IMR-90 (cell line): ENCODE measurements around the gene UXS1. TPM values are rescaled to one million over a fixed set of nuclear protein-coding genes. Genes with fewer than 3 reads are reported as not detected.

ENCODE experiments used
- ATAC-seq: fragments of 200-7000 bp; cut with Tn5 transposase; 2 replicates; pipeline ENCODE4 v1.9.1; 2020; ENCODE audit warnings: low read depth, mild to moderate bottlenecking, moderate library complexity
- BruUV-seq: library from RNA; stranded (reverse); fragments of 400-500 nt; replicated peaks from 2 replicates; lab custom pipeline; 2021; lab: Mats Ljungman, UMichigan
- CTCF ChIA-PET: fragments of 300-600 bp; formaldehyde crosslinking; extraction: SDS; loops from one replicate; lab custom pipeline; 2021; ENCODE audit warnings: antibody characterized with exemption; lab: Yijun Ruan, JAX
- POLR2A ChIA-PET: fragments of 300-600 bp; sonication (Branson Sonifier 250); formaldehyde crosslinking; loops from one replicate; lab custom pipeline; 2022; ENCODE audit warnings: antibody characterized with exemption; ENCODE audit not compliant: unreplicated experiment; lab: Charles Lee
- DNase-seq: peaks from one replicate; pipeline ENCODE4 v3.0.0; 2013
- H2AFZ ChIP-seq: replicated peaks from 2 replicates; pipeline ENCODE3; 2013; ENCODE audit warnings: low read length, mild to moderate bottlenecking; ENCODE audit not compliant: poor library complexity
- H2AK5ac ChIP-seq: 2 replicates; pipeline ENCODE4 v1.6.1; 2013; ENCODE audit warnings: low read depth, low read length, inconsistent platforms
- H2AK9ac ChIP-seq: replicated peaks from 2 replicates; pipeline ENCODE3; 2013; ENCODE audit warnings: mild to moderate bottlenecking, low read depth, low read length, moderate library complexity; ENCODE audit not compliant: poor library complexity
- H2BK120ac ChIP-seq: 2 replicates; pipeline ENCODE4 v1.6.1; 2013; ENCODE audit warnings: low read depth, low read length, inconsistent platforms
- H2BK15ac ChIP-seq: 3 replicates; pipeline ENCODE4 v1.6.1; 2013; ENCODE audit warnings: low read depth, low read length, inconsistent platforms
- H2BK20ac ChIP-seq: 2 replicates; pipeline ENCODE4 v1.6.1; 2013; ENCODE audit warnings: low read depth, mild to moderate bottlenecking, inconsistent platforms, low read length, moderate library complexity
- H2BK5ac ChIP-seq: 2 replicates; pipeline ENCODE4 v1.6.1; 2013; ENCODE audit warnings: mild to moderate bottlenecking, low read depth, low read length, inconsistent platforms; ENCODE audit not compliant: poor library complexity, severe bottlenecking
- H3K14ac ChIP-seq: replicated peaks from 2 replicates; pipeline ENCODE4 v1.6.1; 2013; ENCODE audit warnings: low read depth, low read length, inconsistent platforms
- H3K18ac ChIP-seq: 2 replicates; pipeline ENCODE4 v1.6.1; 2013; ENCODE audit warnings: low read depth, low read length, control low read depth
- H3K23ac ChIP-seq: 2 replicates; pipeline ENCODE4 v1.6.1; 2013; ENCODE audit warnings: low read depth, low read length, inconsistent platforms
- H3K27ac ChIP-seq: 2 replicates; pipeline ENCODE4 v1.5.1; 2013; ENCODE audit warnings: mild to moderate bottlenecking, control low read depth, low read length; ENCODE audit not compliant: insufficient read depth
- H3K27me3 ChIP-seq: 2 replicates; pipeline ENCODE4 v1.6.1; 2013; ENCODE audit warnings: low read length; ENCODE audit not compliant: control insufficient read depth, insufficient read depth
- H3K36me3 ChIP-seq: 2 replicates; pipeline ENCODE4 v1.6.1; 2013; ENCODE audit warnings: low read length, mixed read lengths; ENCODE audit not compliant: control insufficient read depth, insufficient read depth
- H3K4ac ChIP-seq: 2 replicates; pipeline ENCODE4 v1.6.1; 2013; ENCODE audit warnings: low read depth, low read length, inconsistent platforms
- H3K4me1 ChIP-seq: 2 replicates; pipeline ENCODE4 v1.6.1; 2013; ENCODE audit warnings: low read length, mixed read lengths; ENCODE audit not compliant: control insufficient read depth, insufficient read depth
- H3K4me2 ChIP-seq: 2 replicates; pipeline ENCODE4 v1.6.1; 2013; ENCODE audit warnings: low read depth, mild to moderate bottlenecking, control low read depth, low read length, moderate library complexity
- H3K4me3 ChIP-seq: 2 replicates; pipeline ENCODE4 v1.5.1; 2013; ENCODE audit warnings: low read depth, mild to moderate bottlenecking, control low read depth, low read length, moderate library complexity; ENCODE audit not compliant: insufficient read depth
- H3K56ac ChIP-seq: 2 replicates; pipeline ENCODE4 v1.6.1; 2013; ENCODE audit warnings: low read length, inconsistent platforms; ENCODE audit not compliant: insufficient read depth; ENCODE audit errors: extremely low read depth
- H3K79me1 ChIP-seq, 2 experiments: 2 replicates each; pipeline ENCODE4 v1.6.1; 2013; ENCODE audit warnings: low read length in 2 of 2, inconsistent platforms in 1 of 2, low read depth in 1 of 2
- H3K9ac ChIP-seq: 2 replicates; pipeline ENCODE4 v1.6.1; 2013; ENCODE audit warnings: low read depth, low read length, control low read depth
- H3K9me1 ChIP-seq: 2 replicates; pipeline ENCODE4 v1.6.1; 2013; ENCODE audit warnings: low read length, inconsistent platforms; ENCODE audit not compliant: insufficient read depth
- H3K9me3 ChIP-seq: 2 replicates; pipeline ENCODE4 v1.6.1; 2013; ENCODE audit warnings: low read length; ENCODE audit not compliant: control insufficient read depth, insufficient read depth
- H4K20me1 ChIP-seq: 2 replicates; pipeline ENCODE4 v1.6.1; 2013; ENCODE audit warnings: low read length, inconsistent platforms; ENCODE audit not compliant: insufficient read depth
- H4K5ac ChIP-seq: 2 replicates; pipeline ENCODE4 v1.6.1; 2013; ENCODE audit warnings: mild to moderate bottlenecking, low read depth, low read length, control low read depth
- H4K8ac ChIP-seq, 2 experiments: 2 replicates each; pipeline ENCODE4 v1.6.1; 2013; ENCODE audit warnings: low read depth in 2 of 2, low read length in 2 of 2, control low read depth in 1 of 2, inconsistent platforms in 1 of 2
- H4K91ac ChIP-seq: 2 replicates; pipeline ENCODE4 v1.6.1; 2013; ENCODE audit warnings: low read depth, low read length, inconsistent platforms; ENCODE audit not compliant: insufficient read depth
- BHLHE40 ChIP-seq: fragments of 150-350 bp; IDR thresholded peaks from 2 replicates; pipeline ENCODE4 v1.6.1; 2016; ENCODE audit warnings: mild to moderate bottlenecking, low read depth, low read length
- CEBPB ChIP-seq: IDR thresholded peaks from 2 replicates; pipeline ENCODE4 v1.6.1; 2012; ENCODE audit warnings: low read depth, low read length, improper control_type of control experiment
- CHD1 ChIP-seq: IDR thresholded peaks from 2 replicates; pipeline ENCODE4 v1.6.1; 2012; ENCODE audit warnings: low read depth, low read length, improper control_type of control experiment
- ELK1 ChIP-seq: fragments of 150-350 bp; IDR thresholded peaks from 2 replicates; pipeline ENCODE4 v1.6.1; 2016; ENCODE audit warnings: low read depth, mild to moderate bottlenecking, low read length, moderate library complexity, borderline replicate concordance
- FOS ChIP-seq: fragments of 150-350 bp; IDR thresholded peaks from 2 replicates; pipeline ENCODE4 v1.6.1; 2016; ENCODE audit warnings: low read depth, low read length
- MAFK ChIP-seq: IDR thresholded peaks from 2 replicates; pipeline ENCODE4 v1.6.1; 2012; ENCODE audit warnings: low read depth, low read length, improper control_type of control experiment
- MAZ ChIP-seq: IDR thresholded peaks from 2 replicates; pipeline ENCODE4 v1.6.1; 2012; ENCODE audit warnings: low read depth, mild to moderate bottlenecking, low read length, improper control_type of control experiment, moderate library complexity, borderline replicate concordance
- MXI1 ChIP-seq: IDR thresholded peaks from 2 replicates; pipeline ENCODE4 v1.6.1; 2012; ENCODE audit warnings: low read depth, mild to moderate bottlenecking, low read length, moderate library complexity, borderline replicate concordance
- NFE2L2 ChIP-seq: fragments of 150-350 bp; IDR thresholded peaks from 2 replicates; pipeline ENCODE4 v1.6.1; 2016; ENCODE audit warnings: low read depth, mild to moderate bottlenecking, low read length
- POLR2A ChIP-seq: IDR thresholded peaks from 2 replicates; pipeline ENCODE4 v1.6.1; 2012; ENCODE audit warnings: mild to moderate bottlenecking, low read depth, low read length
- RAD21 ChIP-seq: IDR thresholded peaks from 2 replicates; pipeline ENCODE4 v1.6.1; 2012; ENCODE audit warnings: low read length, improper control_type of control experiment
- RCOR1 ChIP-seq: IDR thresholded peaks from 2 replicates; pipeline ENCODE4 v1.6.1; 2012; ENCODE audit warnings: mild to moderate bottlenecking, low read length, improper control_type of control experiment; ENCODE audit not compliant: insufficient replicate concordance
- RFX5 ChIP-seq: IDR thresholded peaks from 2 replicates; pipeline ENCODE4 v1.8.0; 2012; ENCODE audit warnings: low read depth, mild to moderate bottlenecking, low read length, moderate library complexity
- SMC3 ChIP-seq: fragments of 150-350 bp; IDR thresholded peaks from 2 replicates; pipeline ENCODE4 v1.6.1; 2016; ENCODE audit warnings: low read depth, mild to moderate bottlenecking, antibody characterized with exemption, low read length, moderate library complexity
- WGBS, 2 experiments: methylation state at CpG; one replicate each; pipeline versions ENCODE4 v1.1.5 to v1.1.7; 2013; ENCODE audit warnings: missing lambda C conversion rate in 2 of 2; ENCODE audit not compliant: insufficient read length in 1 of 2; ENCODE audit errors: extremely low coverage in 2 of 2; 5-methylcytosine and 5-hydroxymethylcytosine counted together
- dilution Hi-C: fragments of 300-500 bp; cut with HindIII; formaldehyde crosslinking; loops from one replicate; pipeline ENCODE4 v1.14.3; 2018; ENCODE audit warnings: low sequenced_read_pairs; ENCODE audit not compliant: unreplicated experiment
- in situ Hi-C: fragments of 300-500 bp; cut with MboI; formaldehyde crosslinking; loops from 3 replicates; pipeline ENCODE4 v1.14.3; 2019; ENCODE audit warnings: low sequenced_read_pairs, inconsistent platforms, mixed read lengths
- intact Hi-C: fragments of 100-400 bp; cut with micrococcal nuclease; formaldehyde crosslinking; loops from 2 replicates; pipeline ENCODE4 v1.10.0; 2022
- polyA plus RNA-seq, 3 experiments: library from polyadenylated mRNA; depleted of rRNA; stranded (reverse); fragments of >200 nt; gene quantifications; 2 replicates each; pipeline ENCODE4 v1.2.3, GENCODE V29; 2012; ENCODE audit warnings: low replicate concordance in 1 of 3
- total RNA-seq: library from RNA; depleted of rRNA; stranded (reverse); fragments of >200 nt; gene quantifications from 2 replicates; pipeline ENCODE4 v1.2.3, GENCODE V29; 2012
- TF ChIP-seq, protein P1 (sequence below): conservative IDR thresholded peaks from 2 replicates; pipeline ENCODE4 v1.5.1; 2012; ENCODE audit warnings: mild to moderate bottlenecking, low read depth, low read length, improper control_type of control experiment
- TF ChIP-seq, protein P2 (sequence below): fragments of 150-350 bp; IDR thresholded peaks from 2 replicates; pipeline ENCODE4 v1.6.1; 2017; ENCODE audit warnings: mild to moderate bottlenecking, antibody characterized with exemption, low read length, low read depth

The UXS1 gene
- total and polyA plus RNA-seq, 2 of the 4 experiments (the other 2 are of a cell fraction), result 33.7 to 54.3 TPM

DNA sequence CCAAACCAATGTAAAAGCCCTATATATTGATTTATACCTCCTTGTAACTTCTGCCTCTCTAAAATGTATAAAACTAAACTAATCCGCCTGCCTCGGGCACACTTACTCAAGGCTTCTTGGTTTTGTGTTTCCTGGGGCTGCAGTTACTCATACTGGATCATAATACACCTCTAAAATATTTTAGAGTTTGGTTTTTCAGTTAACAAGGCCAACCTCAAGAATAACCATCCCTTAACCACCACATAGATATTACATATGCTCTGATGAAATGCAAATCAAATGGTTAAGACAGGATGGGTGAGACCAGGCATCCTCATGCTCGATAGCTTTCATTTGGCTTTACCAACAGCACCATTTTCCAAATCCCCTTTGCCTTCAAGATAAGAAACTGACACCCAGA lies 46.4 kb downstream of the UXS1 start:
- TF ChIP-seq, protein P1, sequence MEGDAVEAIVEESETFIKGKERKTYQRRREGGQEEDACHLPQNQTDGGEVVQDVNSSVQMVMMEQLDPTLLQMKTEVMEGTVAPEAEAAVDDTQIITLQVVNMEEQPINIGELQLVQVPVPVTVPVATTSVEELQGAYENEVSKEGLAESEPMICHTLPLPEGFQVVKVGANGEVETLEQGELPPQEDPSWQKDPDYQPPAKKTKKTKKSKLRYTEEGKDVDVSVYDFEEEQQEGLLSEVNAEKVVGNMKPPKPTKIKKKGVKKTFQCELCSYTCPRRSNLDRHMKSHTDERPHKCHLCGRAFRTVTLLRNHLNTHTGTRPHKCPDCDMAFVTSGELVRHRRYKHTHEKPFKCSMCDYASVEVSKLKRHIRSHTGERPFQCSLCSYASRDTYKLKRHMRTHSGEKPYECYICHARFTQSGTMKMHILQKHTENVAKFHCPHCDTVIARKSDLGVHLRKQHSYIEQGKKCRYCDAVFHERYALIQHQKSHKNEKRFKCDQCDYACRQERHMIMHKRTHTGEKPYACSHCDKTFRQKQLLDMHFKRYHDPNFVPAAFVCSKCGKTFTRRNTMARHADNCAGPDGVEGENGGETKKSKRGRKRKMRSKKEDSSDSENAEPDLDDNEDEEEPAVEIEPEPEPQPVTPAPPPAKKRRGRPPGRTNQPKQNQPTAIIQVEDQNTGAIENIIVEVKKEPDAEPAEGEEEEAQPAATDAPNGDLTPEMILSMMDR, result no peak
- TF ChIP-seq POLR2A (no peak), RCOR1 (no peak), RAD21 (no peak), SMC3 (no peak), CEBPB (no peak), MAZ (no peak), MAFK (no peak), BHLHE40 (no peak), MXI1 (no peak), NFE2L2 (no peak), RFX5 (no peak), CHD1 (no peak), FOS (no peak), ELK1 (no peak)
- TF ChIP-seq, protein P2, sequence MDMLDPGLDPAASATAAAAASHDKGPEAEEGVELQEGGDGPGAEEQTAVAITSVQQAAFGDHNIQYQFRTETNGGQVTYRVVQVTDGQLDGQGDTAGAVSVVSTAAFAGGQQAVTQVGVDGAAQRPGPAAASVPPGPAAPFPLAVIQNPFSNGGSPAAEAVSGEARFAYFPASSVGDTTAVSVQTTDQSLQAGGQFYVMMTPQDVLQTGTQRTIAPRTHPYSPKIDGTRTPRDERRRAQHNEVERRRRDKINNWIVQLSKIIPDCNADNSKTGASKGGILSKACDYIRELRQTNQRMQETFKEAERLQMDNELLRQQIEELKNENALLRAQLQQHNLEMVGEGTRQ, result no peak
- peak; percentile 12 for DNase-seq
- POLR2A ChIA-PET, result no interaction called here
- Histone ChIP-seq H3K14ac (peak overlapping the region; percentile 77; the same call in 1 of the 2 replicates), H2AK9ac (no peak overlapping the region), H3K9me1 (peaks cover 4% of the 10 kb centered on the region), H2BK15ac (peak overlapping the region; percentile 85; the same call in 1 of the 3 replicates), H3K23ac (peak overlapping the region; percentile 60), H4K20me1 (no peaks in the 10 kb centered on the region), H3K27me3 (no peaks in the 10 kb centered on the region), H2AFZ (no peak overlapping the region), H2AK5ac (peak overlapping the region; percentile 89), H3K18ac (peak overlapping the region; percentile 57; the same call in 1 of the 2 replicates), H2BK20ac (peak overlapping the region; percentile 63; the same call in 1 of the 2 replicates), H3K56ac (no peak overlapping the region), H3K79me1 (0 out of 4 replicates have a peak, but pooled peaks cover 0 to 1% of the 10 kb centered on the region in 2 experiments), H3K4me2 (no peak overlapping the region), H3K9me3 (no peaks in the 10 kb centered on the region), H4K5ac (no peak overlapping the region; the same call in 1 of the 2 replicates), H2BK5ac (peak overlapping the region; percentile 54), H3K9ac (no peak overlapping the region), H3K27ac (peak overlapping the region; percentile 51), H3K4me1 (peaks cover 3% of the 10 kb centered on the region), H2BK120ac (peak overlapping the region; percentile 62), H3K4ac (peak overlapping the region; percentile 42), H4K8ac (no peak overlapping the region; a peak in 1 of 4 replicates), H3K4me3 (no peak overlapping the region), H4K91ac (peak overlapping the region; percentile 48; the same call in 1 of the 2 replicates), H3K36me3 (peaks cover 5% of the 10 kb centered on the region)
- WGBS, 2 experiments, result no CpG with 5 or more reads among the region's 3 CpGs
- in situ Hi-C loops, result no loop called here
- CTCF ChIA-PET, result interaction anchor here (1.0 to 1.4 kb wide), 2 partner anchors 55 to 281 kb away, joined by 3 to 4 read pairs; no protein-coding TSS in a partner anchor
- dilution Hi-C loops, result no loop called here
- no TSS peak for BruUV-seq
- intact Hi-C loops, result no loop called here
- ATAC-seq, result peak; percentile 22
